ENCODE data around the gene ACAA2. TPM values are rescaled to one million over a fixed set of nuclear protein-coding genes. Genes with fewer than 3 reads are reported as not detected.

Gene ACAA2
- total and polyA plus RNA-seq, 4 donors = 55.6 to 1,315 (median 646) TPM

DNA sequence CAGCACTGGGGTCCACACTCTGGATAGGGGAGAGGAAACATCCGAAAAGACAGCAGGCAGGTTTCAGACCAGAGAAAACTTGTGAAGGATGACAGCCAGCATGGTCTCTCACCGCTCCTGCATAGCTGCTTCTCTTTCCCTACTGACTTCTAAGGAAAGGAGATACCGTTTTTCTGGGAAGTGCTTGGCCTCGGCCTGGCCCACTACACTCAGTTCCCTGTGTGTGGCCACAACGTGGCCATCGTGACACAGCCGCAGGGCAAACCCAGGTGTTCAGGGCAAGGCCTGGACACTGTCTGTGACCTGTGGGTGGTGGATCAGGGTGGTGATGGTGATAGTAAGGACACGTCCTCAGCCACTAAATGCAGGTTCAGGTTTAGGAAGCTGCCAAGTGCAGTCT, 34.2 kb upstream of the ACAA2 start:
- no peak overlapping the region for H3K9ac ChIP-seq (ENCODE audit: low read depth in 1 of 2, low read length in 2 of 2)
- H3K27me3 ChIP-seq (ENCODE audit: control insufficient read depth in 4 of 4, insufficient read depth in 4 of 4, low read length in 3 of 4) = no peaks in the 10 kb centered on the region
- H3K4me1 ChIP-seq (ENCODE audit: control insufficient read depth in 4 of 4, insufficient read depth in 4 of 4, low read length in 3 of 4) = peaks cover 0 to 14% (median 10%) of the 10 kb centered on the region in 4 donors
- no peak overlapping the region for H3K4me3 ChIP-seq (ENCODE audit: low read depth in 1 of 3, low read length in 3 of 3)
- no peak overlapping the region for H3K27ac ChIP-seq (ENCODE audit: low read depth in 1 of 2, low read length in 2 of 2)
- 95% methylated on average over 8 of the region's 8 CpGs for WGBS
- no peak for DNase-seq (ENCODE audit: low spot score)
- H3K36me3 ChIP-seq (ENCODE audit: control insufficient read depth in 4 of 4, insufficient read depth in 3 of 4, low read depth in 1 of 4, low read length in 3 of 4) = peaks cover 0 to 2% (median 0%) of the 10 kb centered on the region in 4 donors
- no peaks in the 10 kb centered on the region for H3K9me3 ChIP-seq (ENCODE audit: control insufficient read depth in 4 of 4, low read length in 3 of 4)
- TF ChIP-seq, protein P1, sequence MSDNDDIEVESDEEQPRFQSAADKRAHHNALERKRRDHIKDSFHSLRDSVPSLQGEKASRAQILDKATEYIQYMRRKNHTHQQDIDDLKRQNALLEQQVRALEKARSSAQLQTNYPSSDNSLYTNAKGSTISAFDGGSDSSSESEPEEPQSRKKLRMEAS (IDR thresholded peaks at IDR 0.05) = no peak
- TF ChIP-seq JUND (IDR thresholded peaks at IDR 0.05) (no peak), SP1 (IDR thresholded peaks at IDR 0.05) (no peak), TAF1 (conservative IDR thresholded peaks at IDR 0.05) (no peak), NR2F2 (IDR thresholded peaks at IDR 0.05) (no peak), RXRA (IDR thresholded peaks at IDR 0.05) (no peak), FOXA1 (IDR thresholded peaks at IDR 0.05) (no peak), YY1 (IDR thresholded peaks at IDR 0.05) (no peak), EGR1 (IDR thresholded peaks at IDR 0.05; ENCODE audit: low read depth in 2 of 2) (no peak), HNF4G (IDR thresholded peaks at IDR 0.05) (no peak), FOXA2 (IDR thresholded peaks at IDR 0.05) (no peak)
- TF ChIP-seq, protein P2, sequence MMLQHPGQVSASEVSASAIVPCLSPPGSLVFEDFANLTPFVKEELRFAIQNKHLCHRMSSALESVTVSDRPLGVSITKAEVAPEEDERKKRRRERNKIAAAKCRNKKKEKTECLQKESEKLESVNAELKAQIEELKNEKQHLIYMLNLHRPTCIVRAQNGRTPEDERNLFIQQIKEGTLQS (IDR thresholded peaks at IDR 0.05) = no peak
- TF ChIP-seq, protein P3, sequence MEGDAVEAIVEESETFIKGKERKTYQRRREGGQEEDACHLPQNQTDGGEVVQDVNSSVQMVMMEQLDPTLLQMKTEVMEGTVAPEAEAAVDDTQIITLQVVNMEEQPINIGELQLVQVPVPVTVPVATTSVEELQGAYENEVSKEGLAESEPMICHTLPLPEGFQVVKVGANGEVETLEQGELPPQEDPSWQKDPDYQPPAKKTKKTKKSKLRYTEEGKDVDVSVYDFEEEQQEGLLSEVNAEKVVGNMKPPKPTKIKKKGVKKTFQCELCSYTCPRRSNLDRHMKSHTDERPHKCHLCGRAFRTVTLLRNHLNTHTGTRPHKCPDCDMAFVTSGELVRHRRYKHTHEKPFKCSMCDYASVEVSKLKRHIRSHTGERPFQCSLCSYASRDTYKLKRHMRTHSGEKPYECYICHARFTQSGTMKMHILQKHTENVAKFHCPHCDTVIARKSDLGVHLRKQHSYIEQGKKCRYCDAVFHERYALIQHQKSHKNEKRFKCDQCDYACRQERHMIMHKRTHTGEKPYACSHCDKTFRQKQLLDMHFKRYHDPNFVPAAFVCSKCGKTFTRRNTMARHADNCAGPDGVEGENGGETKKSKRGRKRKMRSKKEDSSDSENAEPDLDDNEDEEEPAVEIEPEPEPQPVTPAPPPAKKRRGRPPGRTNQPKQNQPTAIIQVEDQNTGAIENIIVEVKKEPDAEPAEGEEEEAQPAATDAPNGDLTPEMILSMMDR (IDR thresholded peaks at IDR 0.05; ENCODE audit: low read depth, low read length, missing input control) = no peak

DNA sequence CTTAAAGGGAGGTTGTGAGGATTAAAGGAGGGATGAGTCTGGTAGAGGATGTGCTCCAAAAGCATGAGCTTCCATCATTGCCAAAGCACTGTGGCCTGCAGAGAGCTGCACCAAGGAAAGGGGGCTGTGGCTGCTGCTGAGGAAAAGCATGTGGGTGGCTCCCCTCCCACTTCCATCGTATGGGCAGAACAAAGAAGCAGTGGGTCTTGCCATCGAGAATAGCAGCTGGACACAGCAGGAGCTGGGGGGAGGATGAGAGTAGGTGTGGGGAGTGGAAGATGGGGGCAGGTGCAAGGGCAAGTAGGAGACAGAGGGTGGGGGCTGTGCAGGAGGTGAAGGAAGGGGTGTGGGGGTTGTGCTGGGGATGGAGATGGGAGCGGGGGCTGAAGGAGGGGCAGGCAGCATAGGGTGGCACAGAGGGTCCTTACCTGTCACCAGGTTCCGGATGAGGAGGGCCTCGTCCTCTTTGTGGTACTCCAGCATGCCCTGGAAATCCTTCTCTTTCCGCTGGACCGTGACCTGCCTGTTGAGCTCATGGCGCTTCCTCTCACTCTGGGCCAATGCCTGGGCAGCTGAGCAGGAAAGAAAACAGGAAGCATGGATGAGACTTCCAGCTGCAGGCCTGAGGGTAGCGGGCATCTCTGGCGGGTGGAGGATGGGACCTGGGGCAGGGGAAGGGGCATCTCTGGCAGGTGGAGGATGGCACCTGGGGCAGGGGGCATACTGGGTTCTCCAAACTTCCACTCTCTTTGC, 33.6 kb upstream of the ACAA2 start:
- H3K9ac ChIP-seq (ENCODE audit: low read depth in 1 of 2, low read length in 2 of 2) = no peak overlapping the region
- H3K27me3 ChIP-seq (ENCODE audit: control insufficient read depth in 4 of 4, insufficient read depth in 4 of 4, low read length in 3 of 4) = no peaks in the 10 kb centered on the region
- H3K36me3 ChIP-seq (ENCODE audit: control insufficient read depth in 4 of 4, insufficient read depth in 3 of 4, low read depth in 1 of 4, low read length in 3 of 4) = peaks cover 0 to 2% (median 0%) of the 10 kb centered on the region in 4 donors
- TF ChIP-seq, protein P3 (IDR thresholded peaks at IDR 0.05; ENCODE audit: low read depth, low read length, missing input control) = no peak
- TF ChIP-seq SP1 (IDR thresholded peaks at IDR 0.05) (no peak), EGR1 (IDR thresholded peaks at IDR 0.05; ENCODE audit: low read depth in 2 of 2) (no peak)
- 83% methylated on average over 10 of the region's 10 CpGs for WGBS
- no peak overlapping the region for H3K4me3 ChIP-seq (ENCODE audit: low read depth in 1 of 3, low read length in 3 of 3)
- no peak overlapping the region for H3K27ac ChIP-seq (ENCODE audit: low read depth in 1 of 2, low read length in 2 of 2)
- peaks cover 0 to 14% (median 10%) of the 10 kb centered on the region in 4 donors for H3K4me1 ChIP-seq (ENCODE audit: control insufficient read depth in 4 of 4, insufficient read depth in 4 of 4, low read length in 3 of 4)
- no peak for DNase-seq (ENCODE audit: low spot score)
- H3K9me3 ChIP-seq (ENCODE audit: control insufficient read depth in 4 of 4, low read length in 3 of 4) = no peaks in the 10 kb centered on the region

DNA sequence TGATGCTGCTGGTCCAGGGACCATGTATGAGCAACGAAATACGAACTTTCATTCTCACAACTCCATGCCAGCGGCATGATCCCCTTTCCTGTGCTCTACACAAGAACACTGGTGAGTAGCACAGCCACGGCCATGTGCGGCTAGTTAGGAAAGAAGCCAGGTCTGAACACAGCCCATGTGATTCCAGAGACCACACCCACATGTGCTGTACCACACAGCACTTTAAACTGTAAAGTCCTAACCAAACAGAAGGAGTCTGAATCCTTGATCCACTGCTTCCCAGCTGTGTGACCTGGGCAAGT, 33.0 kb upstream of the ACAA2 start:
- no peak overlapping the region for H3K27ac ChIP-seq (ENCODE audit: low read depth in 1 of 2, low read length in 2 of 2)
- WGBS = 79% methylated on average over 5 of the region's 5 CpGs
- peaks cover 0 to 14% (median 10%) of the 10 kb centered on the region in 4 donors for H3K4me1 ChIP-seq (ENCODE audit: control insufficient read depth in 4 of 4, insufficient read depth in 4 of 4, low read length in 3 of 4)
- no peak overlapping the region for H3K4me3 ChIP-seq (ENCODE audit: low read depth in 1 of 3, low read length in 3 of 3)
- no peak for DNase-seq (ENCODE audit: low spot score)
- H3K9ac ChIP-seq (ENCODE audit: low read depth in 1 of 2, low read length in 2 of 2) = no peak overlapping the region
- H3K27me3 ChIP-seq (ENCODE audit: control insufficient read depth in 4 of 4, insufficient read depth in 4 of 4, low read length in 3 of 4) = no peaks in the 10 kb centered on the region
- no peaks in the 10 kb centered on the region for H3K9me3 ChIP-seq (ENCODE audit: control insufficient read depth in 4 of 4, low read length in 3 of 4)
- peaks cover 0 to 2% (median 0%) of the 10 kb centered on the region in 4 donors for H3K36me3 ChIP-seq (ENCODE audit: control insufficient read depth in 4 of 4, insufficient read depth in 3 of 4, low read depth in 1 of 4, low read length in 3 of 4)
- TF ChIP-seq NR2F2 (IDR thresholded peaks at IDR 0.05) (no peak), YY1 (IDR thresholded peaks at IDR 0.05) (no peak), HNF4G (IDR thresholded peaks at IDR 0.05) (no peak), TAF1 (conservative IDR thresholded peaks at IDR 0.05) (no peak), RAD21 (IDR thresholded peaks at IDR 0.05) (no peak)
- TF ChIP-seq, protein P1 (IDR thresholded peaks at IDR 0.05) = no peak
- TF ChIP-seq, protein P4, sequence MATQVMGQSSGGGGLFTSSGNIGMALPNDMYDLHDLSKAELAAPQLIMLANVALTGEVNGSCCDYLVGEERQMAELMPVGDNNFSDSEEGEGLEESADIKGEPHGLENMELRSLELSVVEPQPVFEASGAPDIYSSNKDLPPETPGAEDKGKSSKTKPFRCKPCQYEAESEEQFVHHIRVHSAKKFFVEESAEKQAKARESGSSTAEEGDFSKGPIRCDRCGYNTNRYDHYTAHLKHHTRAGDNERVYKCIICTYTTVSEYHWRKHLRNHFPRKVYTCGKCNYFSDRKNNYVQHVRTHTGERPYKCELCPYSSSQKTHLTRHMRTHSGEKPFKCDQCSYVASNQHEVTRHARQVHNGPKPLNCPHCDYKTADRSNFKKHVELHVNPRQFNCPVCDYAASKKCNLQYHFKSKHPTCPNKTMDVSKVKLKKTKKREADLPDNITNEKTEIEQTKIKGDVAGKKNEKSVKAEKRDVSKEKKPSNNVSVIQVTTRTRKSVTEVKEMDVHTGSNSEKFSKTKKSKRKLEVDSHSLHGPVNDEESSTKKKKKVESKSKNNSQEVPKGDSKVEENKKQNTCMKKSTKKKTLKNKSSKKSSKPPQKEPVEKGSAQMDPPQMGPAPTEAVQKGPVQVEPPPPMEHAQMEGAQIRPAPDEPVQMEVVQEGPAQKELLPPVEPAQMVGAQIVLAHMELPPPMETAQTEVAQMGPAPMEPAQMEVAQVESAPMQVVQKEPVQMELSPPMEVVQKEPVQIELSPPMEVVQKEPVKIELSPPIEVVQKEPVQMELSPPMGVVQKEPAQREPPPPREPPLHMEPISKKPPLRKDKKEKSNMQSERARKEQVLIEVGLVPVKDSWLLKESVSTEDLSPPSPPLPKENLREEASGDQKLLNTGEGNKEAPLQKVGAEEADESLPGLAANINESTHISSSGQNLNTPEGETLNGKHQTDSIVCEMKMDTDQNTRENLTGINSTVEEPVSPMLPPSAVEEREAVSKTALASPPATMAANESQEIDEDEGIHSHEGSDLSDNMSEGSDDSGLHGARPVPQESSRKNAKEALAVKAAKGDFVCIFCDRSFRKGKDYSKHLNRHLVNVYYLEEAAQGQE (IDR thresholded peaks at IDR 0.05) = no peak
- TF ChIP-seq, protein P2 (IDR thresholded peaks at IDR 0.05) = no peak
- TF ChIP-seq, protein P3 (IDR thresholded peaks at IDR 0.05; ENCODE audit: low read depth, low read length, missing input control) = no peak
